HepG2 (cell line): ENCODE measurements around the gene BLOC1S2. TPM values are rescaled to one million over a fixed set of nuclear protein-coding genes. Genes with fewer than 3 reads are reported as not detected.

ENCODE experiments used
- DNMT1 ChIP-seq: sonication (generic); formaldehyde crosslinking; IDR thresholded peaks from 2 replicates; pipeline ENCODE4 v1.5.1; 2020; ENCODE audit warnings: mild to moderate bottlenecking, missing genetic modification reagents
- FOSL1 ChIP-seq: sonication (generic); formaldehyde crosslinking; IDR thresholded peaks from 2 replicates; pipeline ENCODE4 v1.9.0; 2021; ENCODE audit warnings: missing genetic modification reagents, borderline replicate concordance
- HNRNPH1 ChIP-seq: fragments of 200-400 bp; formaldehyde crosslinking; optimal IDR thresholded peaks from 2 replicates; pipeline ENCODE3; 2017; ENCODE audit warnings: mild to moderate bottlenecking, low read depth, low read length
- MTA3 ChIP-seq: sonication (generic); formaldehyde crosslinking; IDR thresholded peaks from 2 replicates; pipeline ENCODE4 v1.4.0; 2020; ENCODE audit warnings: missing genetic modification reagents
- PATZ1 ChIP-seq: sonication (generic); formaldehyde crosslinking; IDR thresholded peaks from 2 replicates; pipeline ENCODE4 v1.4.0; 2020; ENCODE audit warnings: missing genetic modification reagents
- PPARG ChIP-seq: conservative IDR thresholded peaks from 2 replicates; pipeline ENCODE4 v1.6.1; 2016; ENCODE audit warnings: missing biosample characterization, missing genetic modification reagents
- RAD51 ChIP-seq: fragments of 450-650 bp; IDR thresholded peaks from 2 replicates; pipeline ENCODE4 v1.6.1; 2016; ENCODE audit warnings: borderline replicate concordance
- SRSF4 ChIP-seq: fragments of 200-400 bp; formaldehyde crosslinking; IDR thresholded peaks from one replicate; pipeline ENCODE4 v1.6.1; 2018; ENCODE audit warnings: mild to moderate bottlenecking, low read depth, low read length, moderate library complexity; ENCODE audit not compliant: poor library complexity, severe bottlenecking
- TCF12 ChIP-seq, 2 experiments: fragments of 450-650 bp in 1 of 2; sonication (generic) in 1 of 2; formaldehyde crosslinking in 1 of 2; IDR thresholded peaks; 2 replicates each; pipeline versions ENCODE4 v1.6.1 to v1.8.0; 2017 to 2022; ENCODE audit warnings: antibody characterized with exemption in 1 of 2, mild to moderate bottlenecking in 1 of 2, missing genetic modification reagents in 1 of 2, moderate library complexity in 1 of 2
- ZIK1 ChIP-seq: sonication (generic); formaldehyde crosslinking; IDR thresholded peaks from 2 replicates; pipeline ENCODE4 v1.5.0; 2020; ENCODE audit warnings: mild to moderate bottlenecking, low read depth, missing genetic modification reagents, borderline replicate concordance
- ZNF138 ChIP-seq: sonication (generic); formaldehyde crosslinking; IDR thresholded peaks from 2 replicates; pipeline ENCODE4 v1.5.0; 2020; ENCODE audit warnings: mild to moderate bottlenecking, low read depth, missing genetic modification reagents
- ZNF446 ChIP-seq: sonication (generic); formaldehyde crosslinking; IDR thresholded peaks from 2 replicates; pipeline ENCODE4 v1.5.0; 2020; ENCODE audit warnings: mild to moderate bottlenecking, missing genetic modification reagents
- ZNF768 ChIP-seq: sonication (generic); formaldehyde crosslinking; IDR thresholded peaks from 2 replicates; pipeline ENCODE4 v1.4.0; 2020; ENCODE audit warnings: missing genetic modification reagents
- ZSCAN20 ChIP-seq: sonication (generic); formaldehyde crosslinking; IDR thresholded peaks from 2 replicates; pipeline ENCODE4 v1.4.0; 2020; ENCODE audit warnings: missing genetic modification reagents, mild to moderate bottlenecking, borderline replicate concordance
- polyA plus RNA-seq, 8 experiments: library from polyadenylated mRNA; depleted of rRNA in 3 of 8; stranded (reverse) in 7 of 8; unstranded in 1 of 8; fragments of >200 nt; fragmentation: Illumina TruSeq in 4 of 8; extraction: Trizol in 4 of 8; gene quantifications; 2 replicates each; pipeline versions ENCODE4 v1.2.1 to v1.2.3, GENCODE V29; 2011 to 2016; ENCODE audit warnings: low read depth in 4 of 8, missing spikeins in 1 of 8, mixed read lengths in 1 of 8; ENCODE audit not compliant: insufficient read depth in 1 of 8
- total RNA-seq, 5 experiments: library from RNA; depleted of rRNA; stranded (reverse); fragments of >200 nt; fragmentation: Illumina TruSeq; extraction: Trizol; gene quantifications; 2 replicates each; pipeline ENCODE4 v1.2.3, GENCODE V29; 2016; ENCODE audit warnings: low read depth in 1 of 5
- TF ChIP-seq, protein P1 (sequence below): sonication (generic); formaldehyde crosslinking; IDR thresholded peaks from 2 replicates; pipeline ENCODE4 v1.8.1; 2022; ENCODE audit warnings: low read depth, mild to moderate bottlenecking, missing genetic modification reagents
- TF ChIP-seq, protein P2 (sequence below): sonication (generic); IDR thresholded peaks from 2 replicates; pipeline ENCODE4 v1.6.1; 2016; ENCODE audit warnings: low read depth, borderline replicate concordance
- TF ChIP-seq, protein P3 (sequence below), 2 experiments: sonication (generic) in 1 of 2; formaldehyde crosslinking in 1 of 2; IDR thresholded peaks; 2 replicates each; pipeline versions ENCODE4 v1.4.0 to v1.6.1; 2018 to 2020; ENCODE audit warnings: missing genetic modification reagents in 2 of 2, borderline replicate concordance in 1 of 2, low read depth in 1 of 2, mild to moderate bottlenecking in 1 of 2, missing biosample characterization in 1 of 2
- TF ChIP-seq, protein P4 (sequence below): sonication (generic); formaldehyde crosslinking; IDR thresholded peaks from 2 replicates; pipeline ENCODE4 v1.5.0; 2020; ENCODE audit warnings: missing genetic modification reagents

The BLOC1S2 gene
- total and polyA plus RNA-seq, 2 of the 13 experiments (the other 11 are each of a cell fraction or from before 2014, with no cell fraction given): 22.3 to 64.4 TPM

DNA sequence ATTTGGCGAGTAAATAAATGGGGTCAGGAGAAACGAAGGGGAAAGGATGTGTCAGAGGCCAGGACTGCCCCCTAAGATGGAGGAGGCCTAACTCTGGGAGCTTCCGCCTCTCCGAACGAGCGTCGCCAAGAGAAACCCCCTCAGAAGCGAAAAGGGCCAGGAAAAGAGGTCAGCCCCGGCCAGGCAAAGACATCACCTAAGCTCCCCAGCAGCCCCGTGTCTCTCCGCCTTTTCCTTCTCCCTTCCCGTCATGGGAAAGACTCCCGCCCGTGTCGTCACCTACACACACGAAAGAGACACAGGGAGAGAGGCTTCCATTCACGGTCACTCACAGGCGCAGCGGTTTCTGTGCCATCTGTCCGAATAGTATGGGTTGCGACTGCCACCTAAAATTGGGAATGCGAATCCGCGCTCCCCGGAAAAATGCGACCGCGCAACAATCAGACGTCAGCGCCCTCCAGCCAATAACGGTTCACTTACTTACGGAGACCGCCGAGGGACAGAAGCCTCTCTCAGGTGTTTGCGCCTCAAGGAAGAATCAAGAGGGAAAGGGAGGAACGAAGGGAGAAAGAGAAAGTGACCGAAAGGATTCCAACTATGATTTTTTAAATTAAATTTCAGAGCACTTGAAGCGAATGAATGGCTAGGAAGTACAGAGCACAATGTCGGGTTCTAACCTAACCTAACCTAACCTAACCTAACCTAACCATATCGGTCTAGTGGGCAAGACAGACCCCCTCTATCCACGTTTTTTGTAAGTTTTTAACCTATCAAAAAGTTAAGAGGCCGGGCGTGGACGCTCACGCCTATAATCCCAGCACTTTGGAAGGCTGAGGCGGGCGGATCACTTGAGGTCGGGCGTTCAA lies 19.0 kb downstream of the BLOC1S2 start, which contains the start of gene CWF19L1 (continued):
- TF ChIP-seq PATZ1 (CRISPR knock-in tag): peak; percentile 55; the same call in 1 of the 2 replicates
- no peak for TF ChIP-seq FOSL1 (CRISPR knock-in tag)
- TF ChIP-seq, protein P1, sequence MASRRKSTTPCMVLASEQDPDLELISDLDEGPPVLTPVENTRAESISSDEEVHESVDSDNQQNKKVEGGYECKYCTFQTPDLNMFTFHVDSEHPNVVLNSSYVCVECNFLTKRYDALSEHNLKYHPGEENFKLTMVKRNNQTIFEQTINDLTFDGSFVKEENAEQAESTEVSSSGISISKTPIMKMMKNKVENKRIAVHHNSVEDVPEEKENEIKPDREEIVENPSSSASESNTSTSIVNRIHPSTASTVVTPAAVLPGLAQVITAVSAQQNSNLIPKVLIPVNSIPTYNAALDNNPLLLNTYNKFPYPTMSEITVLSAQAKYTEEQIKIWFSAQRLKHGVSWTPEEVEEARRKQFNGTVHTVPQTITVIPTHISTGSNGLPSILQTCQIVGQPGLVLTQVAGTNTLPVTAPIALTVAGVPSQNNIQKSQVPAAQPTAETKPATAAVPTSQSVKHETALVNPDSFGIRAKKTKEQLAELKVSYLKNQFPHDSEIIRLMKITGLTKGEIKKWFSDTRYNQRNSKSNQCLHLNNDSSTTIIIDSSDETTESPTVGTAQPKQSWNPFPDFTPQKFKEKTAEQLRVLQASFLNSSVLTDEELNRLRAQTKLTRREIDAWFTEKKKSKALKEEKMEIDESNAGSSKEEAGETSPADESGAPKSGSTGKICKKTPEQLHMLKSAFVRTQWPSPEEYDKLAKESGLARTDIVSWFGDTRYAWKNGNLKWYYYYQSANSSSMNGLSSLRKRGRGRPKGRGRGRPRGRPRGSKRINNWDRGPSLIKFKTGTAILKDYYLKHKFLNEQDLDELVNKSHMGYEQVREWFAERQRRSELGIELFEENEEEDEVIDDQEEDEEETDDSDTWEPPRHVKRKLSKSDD (CRISPR knock-in tag): 0 out of 2 replicates have a peak, but pooled peaks have one; percentile 61
- no peak for TF ChIP-seq ZNF446 (CRISPR knock-in tag)
- TF ChIP-seq DNMT1 (CRISPR knock-in tag): no peak
- TF ChIP-seq, protein P2, sequence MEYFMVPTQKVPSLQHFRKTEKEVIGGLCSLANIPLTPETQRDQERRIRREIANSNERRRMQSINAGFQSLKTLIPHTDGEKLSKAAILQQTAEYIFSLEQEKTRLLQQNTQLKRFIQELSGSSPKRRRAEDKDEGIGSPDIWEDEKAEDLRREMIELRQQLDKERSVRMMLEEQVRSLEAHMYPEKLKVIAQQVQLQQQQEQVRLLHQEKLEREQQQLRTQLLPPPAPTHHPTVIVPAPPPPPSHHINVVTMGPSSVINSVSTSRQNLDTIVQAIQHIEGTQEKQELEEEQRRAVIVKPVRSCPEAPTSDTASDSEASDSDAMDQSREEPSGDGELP: peak; percentile 44; the same call in 1 of the 2 replicates
- no peak for TF ChIP-seq ZIK1 (CRISPR knock-in tag)
- TF ChIP-seq ZSCAN20 (CRISPR knock-in tag): no peak
- no peak for TF ChIP-seq TCF12 (IDR thresholded peaks at IDR 0.05)
- no peak for TF ChIP-seq TCF12 (CRISPR knock-in tag; IDR thresholded peaks at IDR 0.05)
- TF ChIP-seq ZNF138 (CRISPR knock-in tag): no peak
- TF ChIP-seq SRSF4: no peak
- no peak for TF ChIP-seq PPARG (CRISPR knock-in tag)
- TF ChIP-seq, protein P3, sequence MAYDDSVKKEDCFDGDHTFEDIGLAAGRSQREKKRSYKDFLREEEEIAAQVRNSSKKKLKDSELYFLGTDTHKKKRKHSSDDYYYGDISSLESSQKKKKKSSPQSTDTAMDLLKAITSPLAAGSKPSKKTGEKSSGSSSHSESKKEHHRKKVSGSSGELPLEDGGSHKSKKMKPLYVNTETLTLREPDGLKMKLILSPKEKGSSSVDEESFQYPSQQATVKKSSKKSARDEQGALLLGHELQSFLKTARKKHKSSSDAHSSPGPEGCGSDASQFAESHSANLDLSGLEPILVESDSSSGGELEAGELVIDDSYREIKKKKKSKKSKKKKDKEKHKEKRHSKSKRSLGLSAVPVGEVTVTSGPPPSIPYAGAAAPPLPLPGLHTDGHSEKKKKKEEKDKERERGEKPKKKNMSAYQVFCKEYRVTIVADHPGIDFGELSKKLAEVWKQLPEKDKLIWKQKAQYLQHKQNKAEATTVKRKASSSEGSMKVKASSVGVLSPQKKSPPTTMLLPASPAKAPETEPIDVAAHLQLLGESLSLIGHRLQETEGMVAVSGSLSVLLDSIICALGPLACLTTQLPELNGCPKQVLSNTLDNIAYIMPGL (CRISPR knock-in tag; IDR thresholded peaks at IDR 0.05; ENCODE audit: borderline replicate concordance in 1 of 2, low read depth in 1 of 2): peak; percentile 72 to 75
- no peak for TF ChIP-seq HNRNPH1
- TF ChIP-seq RAD51: no peak
- TF ChIP-seq, protein P4, sequence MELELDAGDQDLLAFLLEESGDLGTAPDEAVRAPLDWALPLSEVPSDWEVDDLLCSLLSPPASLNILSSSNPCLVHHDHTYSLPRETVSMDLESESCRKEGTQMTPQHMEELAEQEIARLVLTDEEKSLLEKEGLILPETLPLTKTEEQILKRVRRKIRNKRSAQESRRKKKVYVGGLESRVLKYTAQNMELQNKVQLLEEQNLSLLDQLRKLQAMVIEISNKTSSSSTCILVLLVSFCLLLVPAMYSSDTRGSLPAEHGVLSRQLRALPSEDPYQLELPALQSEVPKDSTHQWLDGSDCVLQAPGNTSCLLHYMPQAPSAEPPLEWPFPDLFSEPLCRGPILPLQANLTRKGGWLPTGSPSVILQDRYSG (CRISPR knock-in tag): no peak
- no peak for TF ChIP-seq MTA3
- 0 out of 2 replicates have a peak, but pooled peaks have one; percentile 18 for TF ChIP-seq ZNF768 (CRISPR knock-in tag)
